Measurements from ENCODE around the gene RAB8B. TPM values are rescaled to one million over a fixed set of nuclear protein-coding genes. Genes with fewer than 3 reads are reported as not detected.

The RAB8B gene
- total and polyA plus RNA-seq, 2 experiments from 2014 or later: 5.1 to 12.4 TPM

GRCh38 chr15:63194880-63195568 is 5.6 kb downstream of the RAB8B start:
- peaks cover 33% of the 10 kb centered on the region for H3K4me1 ChIP-seq (ENCODE audit: low read depth)

DNA sequence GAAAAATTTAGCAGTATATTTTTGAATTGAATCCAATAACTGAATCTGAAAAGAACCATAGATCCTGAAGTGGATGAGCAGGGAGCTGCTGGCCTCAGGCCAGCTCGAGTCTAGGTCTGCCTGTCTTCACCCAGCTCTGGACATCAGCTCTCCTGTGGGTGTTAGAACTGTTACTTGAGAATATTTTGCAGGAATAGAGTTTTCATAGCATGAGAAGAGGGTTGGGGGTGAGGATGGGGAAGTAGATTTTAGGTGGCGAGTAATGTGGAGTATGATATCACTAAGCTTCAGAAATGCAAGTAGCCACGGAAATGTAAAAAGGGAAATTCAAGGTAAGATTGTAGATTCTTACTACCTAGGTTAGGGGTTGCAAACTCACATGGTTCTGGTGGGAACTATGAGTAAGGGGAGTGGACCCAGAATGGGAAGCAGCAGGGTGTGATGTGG is 6.2 kb downstream of the RAB8B start:
- DNase-seq (ENCODE audit: low read depth in 1 of 2, low spot score in 1 of 2): no peak
- Histone ChIP-seq H3K4me3 (no peak overlapping the region), H3K4me1 (ENCODE audit: low read depth) (peaks cover 30% of the 10 kb centered on the region), H3K27ac (no peak overlapping the region), H3K27me3 (no peaks in the 10 kb centered on the region), H3K9me3 (ENCODE audit: low read depth) (no peaks in the 10 kb centered on the region), H3K36me3 (no peaks in the 10 kb centered on the region)
- no peak for TF ChIP-seq CTCF (IDR thresholded peaks at IDR 0.05; ENCODE audit: low read depth, low read length)

More at GRCh38 chr15:63194880-63195568, 5.6 kb downstream of the RAB8B start:
- H3K4me3 ChIP-seq: no peak overlapping the region
- no peak for TF ChIP-seq CTCF (IDR thresholded peaks at IDR 0.05; ENCODE audit: low read depth, low read length)
- H3K36me3 ChIP-seq: no peaks in the 10 kb centered on the region
- H3K27me3 ChIP-seq: no peaks in the 10 kb centered on the region
- H3K9me3 ChIP-seq (ENCODE audit: low read depth): no peaks in the 10 kb centered on the region
- H3K27ac ChIP-seq: no peak overlapping the region
- DNase-seq (ENCODE audit: low read depth in 1 of 2, low spot score in 1 of 2): no peak

DNA sequence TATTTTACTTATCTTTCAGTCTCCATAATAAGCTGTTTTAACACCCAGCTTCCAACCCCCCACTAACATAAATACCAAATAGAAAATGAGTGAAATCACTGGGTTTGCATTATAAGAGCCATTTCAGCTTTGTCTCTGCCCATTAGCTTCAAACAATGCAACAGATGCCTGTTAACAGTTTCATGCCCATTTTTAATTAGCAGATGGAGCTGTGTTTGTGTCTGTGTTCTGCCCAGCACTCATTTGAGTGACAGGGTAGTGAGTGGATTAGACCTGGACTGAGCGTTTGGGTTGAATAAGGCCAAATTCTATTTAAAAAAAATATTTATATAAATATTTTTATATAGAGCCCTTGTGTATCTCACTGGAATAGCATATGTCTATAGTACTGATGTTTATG is 7.4 kb downstream of the RAB8B start:
- no peak for TF ChIP-seq CTCF (IDR thresholded peaks at IDR 0.05; ENCODE audit: low read depth, low read length)
- Histone ChIP-seq H3K27me3 (no peaks in the 10 kb centered on the region), H3K36me3 (no peaks in the 10 kb centered on the region), H3K4me1 (ENCODE audit: low read depth) (peaks cover 26% of the 10 kb centered on the region), H3K9me3 (ENCODE audit: low read depth) (no peaks in the 10 kb centered on the region), H3K4me3 (no peak overlapping the region), H3K27ac (no peak overlapping the region)
- DNase-seq (ENCODE audit: low read depth in 1 of 2, low spot score in 1 of 2): no peak

DNA sequence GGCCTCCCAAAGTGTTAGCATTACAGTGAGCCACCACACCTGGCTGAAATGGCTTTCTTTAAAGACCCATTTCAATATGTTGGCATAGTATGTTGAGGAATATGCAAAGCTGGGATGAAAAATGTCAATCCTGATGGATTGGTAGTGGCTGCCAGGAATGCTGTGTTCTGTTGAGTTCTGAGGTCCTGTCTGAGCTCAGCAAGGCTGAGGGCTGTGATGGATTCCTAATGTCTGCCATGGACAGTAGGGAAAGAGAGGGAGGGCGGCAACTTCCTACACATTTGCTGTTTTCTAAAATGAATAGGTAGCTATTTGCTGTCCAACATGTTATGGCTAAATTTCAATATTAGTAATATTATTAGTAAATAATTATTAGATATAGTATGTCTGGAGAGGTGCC is 8.2 kb downstream of the RAB8B start:
- no peak for TF ChIP-seq CTCF (IDR thresholded peaks at IDR 0.05; ENCODE audit: low read depth, low read length)
- no peak overlapping the region for H3K4me3 ChIP-seq
- no peaks in the 10 kb centered on the region for H3K27me3 ChIP-seq
- DNase-seq (ENCODE audit: low read depth in 1 of 2, low spot score in 1 of 2): no peak
- H3K9me3 ChIP-seq (ENCODE audit: low read depth): no peaks in the 10 kb centered on the region
- H3K27ac ChIP-seq: no peak overlapping the region
- no peaks in the 10 kb centered on the region for H3K36me3 ChIP-seq
- peaks cover 26% of the 10 kb centered on the region for H3K4me1 ChIP-seq (ENCODE audit: low read depth)

GRCh38 chr15:63198371-63199250 is 9.2 kb downstream of the RAB8B start:
- H3K9me3 ChIP-seq (ENCODE audit: low read depth): no peaks in the 10 kb centered on the region
- H3K4me1 ChIP-seq (ENCODE audit: low read depth): peaks cover 26% of the 10 kb centered on the region
- no peaks in the 10 kb centered on the region for H3K36me3 ChIP-seq
- no peak overlapping the region for H3K4me3 ChIP-seq
- peak in 1 of 2 donors; percentile 85 for DNase-seq (ENCODE audit: low read depth in 1 of 2, low spot score in 1 of 2)
- no peak overlapping the region for H3K27ac ChIP-seq
- H3K27me3 ChIP-seq: no peaks in the 10 kb centered on the region
- no peak for TF ChIP-seq CTCF (IDR thresholded peaks at IDR 0.05; ENCODE audit: low read depth, low read length)

All from cardiac muscle cell (in vitro differentiated cells and primary cell).